CD14-positive monocyte (primary cell): Measurements from ENCODE around the gene DIABLO. TPM values are rescaled to one million over a fixed set of nuclear protein-coding genes. Genes with fewer than 3 reads are reported as not detected.

Experiments used
- DNase-seq, 3 donors: peaks; one replicate each; pipeline ENCODE4 v3.0.0-alpha.2; 2011 to 2022
- H2AFZ ChIP-seq: 2 replicates; pipeline ENCODE4 v1.6.0; 2012; ENCODE audit warnings: mild to moderate bottlenecking, low read depth, low read length, inconsistent platforms; ENCODE audit not compliant: insufficient read depth, poor library complexity, severe bottlenecking
- H3K27ac ChIP-seq, 2 donors: 1 replicate in 1 of 2; 2 replicates in 1 of 2; pipeline ENCODE4 v1.5.1; 2012 to 2013; ENCODE audit warnings: low read length in 2 of 2, control low read depth in 1 of 2, inconsistent platforms in 1 of 2, low read depth in 1 of 2, mild to moderate bottlenecking in 1 of 2
- H3K27me3 ChIP-seq, 2 donors: one replicate each; pipeline versions ENCODE4 v1.6.0 to v1.6.1; 2011 to 2013; ENCODE audit warnings: low read length in 2 of 2; ENCODE audit not compliant: control insufficient read depth in 2 of 2, insufficient read depth in 2 of 2
- H3K36me3 ChIP-seq, 2 donors: replicated peaks in 1 of 2; 1 replicate in 1 of 2; 2 replicates in 1 of 2; pipeline versions ENCODE4 v1.5.1 to v1.6.1; 2012 to 2013; ENCODE audit warnings: low read length in 2 of 2, control low read depth in 1 of 2, inconsistent platforms in 1 of 2, mild to moderate bottlenecking in 1 of 2; ENCODE audit not compliant: insufficient read depth in 2 of 2, control insufficient read depth in 1 of 2
- H3K4me1 ChIP-seq, 2 donors: 1 replicate in 1 of 2; 2 replicates in 1 of 2; pipeline versions ENCODE4 v1.5.1 to v1.6.1; 2012 to 2013; ENCODE audit warnings: low read length in 2 of 2, control low read depth in 1 of 2, inconsistent platforms in 1 of 2, mild to moderate bottlenecking in 1 of 2, moderate library complexity in 1 of 2; ENCODE audit not compliant: insufficient read depth in 2 of 2, control insufficient read depth in 1 of 2
- H3K4me2 ChIP-seq: replicated peaks from 2 replicates; pipeline ENCODE3; 2012; ENCODE audit warnings: low read length, moderate library complexity, mild to moderate bottlenecking; ENCODE audit not compliant: poor library complexity, severe bottlenecking; ENCODE audit errors: extremely low read depth
- H3K4me3 ChIP-seq, 3 experiments: fragments of 200-600 bp in 1 of 3; sonication (generic) in 1 of 3; replicated peaks in 1 of 3; 1 replicate in 2 of 3; 2 replicates in 1 of 3; pipeline ENCODE4 v1.5.1; 2011 to 2013; ENCODE audit warnings: low read length in 3 of 3, mild to moderate bottlenecking in 3 of 3, control low read depth in 2 of 3, low read depth in 2 of 3, inconsistent platforms in 1 of 3, moderate library complexity in 1 of 3
- H3K79me2 ChIP-seq: 2 replicates; pipeline ENCODE4 v1.6.0; 2012; ENCODE audit warnings: mild to moderate bottlenecking, control low read depth, inconsistent platforms, low read length, moderate library complexity; ENCODE audit not compliant: insufficient read depth
- H3K9ac ChIP-seq: 2 replicates; pipeline ENCODE4 v1.6.0; 2017; ENCODE audit warnings: low read length, mild to moderate bottlenecking; ENCODE audit not compliant: insufficient read depth, poor library complexity, severe bottlenecking
- H3K9me3 ChIP-seq, 2 donors: replicated peaks in 1 of 2; 1 replicate in 1 of 2; 2 replicates in 1 of 2; pipeline versions ENCODE4 v1.5.1 to v1.6.1; 2012 to 2013; ENCODE audit warnings: low read length in 2 of 2, control low read depth in 1 of 2; ENCODE audit not compliant: control insufficient read depth in 1 of 2, insufficient read depth in 1 of 2
- H4K20me1 ChIP-seq: 2 replicates; pipeline ENCODE4 v1.6.0; 2012; ENCODE audit warnings: mild to moderate bottlenecking, low read length, control low read depth, moderate library complexity; ENCODE audit not compliant: insufficient read depth
- H3K27ac Mint-ChIP-seq, 7 donors: one replicate each; pipeline ENCODE4 v1.8.0; 2020; ENCODE audit warnings: mild to moderate bottlenecking in 7 of 7, mixed read lengths in 7 of 7, moderate library complexity in 6 of 7, inconsistent platforms in 2 of 7
- H3K27me3 Mint-ChIP-seq, 3 donors: one replicate each; pipeline ENCODE4 v1.8.0; 2021 to 2022; ENCODE audit warnings: low read depth in 3 of 3, mild to moderate bottlenecking in 3 of 3, mixed read lengths in 3 of 3, moderate library complexity in 3 of 3, inconsistent platforms in 1 of 3
- H3K36me3 Mint-ChIP-seq, 2 donors: one replicate each; pipeline ENCODE4 v1.8.0; 2020; ENCODE audit warnings: mixed read lengths in 2 of 2, inconsistent platforms in 1 of 2, mild to moderate bottlenecking in 1 of 2
- H3K4me1 Mint-ChIP-seq: one replicate; pipeline ENCODE4 v1.8.0; 2020; ENCODE audit warnings: mild to moderate bottlenecking, mixed read lengths
- H3K4me3 Mint-ChIP-seq, 2 donors: one replicate each; pipeline ENCODE4 v1.8.0; 2020; ENCODE audit warnings: mild to moderate bottlenecking in 2 of 2, mixed read lengths in 2 of 2, moderate library complexity in 1 of 2
- H3K9me3 Mint-ChIP-seq, 7 donors: one replicate each; pipeline ENCODE4 v1.8.0; 2020 to 2022; ENCODE audit warnings: mixed read lengths in 7 of 7, mild to moderate bottlenecking in 6 of 7, moderate library complexity in 6 of 7, inconsistent platforms in 2 of 7
- CTCF ChIP-seq: fragments of 200-600 bp; IDR thresholded peaks from one replicate; pipeline ENCODE4 v1.8.0; 2022; ENCODE audit warnings: antibody characterized with exemption, mild to moderate bottlenecking
- WGBS: methylation state at CpG from one replicate; pipeline ENCODE4 v1.1.5; 2013; ENCODE audit warnings: missing lambda C conversion rate; ENCODE audit not compliant: insufficient coverage; 5-methylcytosine and 5-hydroxymethylcytosine counted together
- intact Hi-C, 2 donors: fragments of 100-400 bp; cut with micrococcal nuclease; formaldehyde crosslinking; loops; one replicate each; pipeline versions ENCODE4 v1.15.0 to v1.15.1; 2023
- polyA plus RNA-seq, 3 donors: library from polyadenylated mRNA; depleted of rRNA in 1 of 3; unstranded in 2 of 3; stranded (reverse) in 1 of 3; fragments of 300-500 nt in 2 of 3; fragments of >200 nt in 1 of 3; fragmentation: Illumina TruSeq in 2 of 3; gene quantifications; 1 replicate in 2 of 3; 2 replicates in 1 of 3; pipeline ENCODE4 v1.2.3, GENCODE V29; 2012 to 2021

The DIABLO gene
- polyA plus RNA-seq, 3 donors, result 33.5 to 55.9 (median 51.3) TPM

GRCh38 chr12:122250536-122250935, 24.7 kb upstream of the DIABLO start:
- Histone ChIP-seq H3K79me2 (peaks cover 6% of the 10 kb centered on the region), H4K20me1 (peaks cover 13% of the 10 kb centered on the region), H3K4me1 (no peaks in the 10 kb centered on the region), H3K36me3 (peaks cover 63 to 85% of the 10 kb centered on the region in 2 donors), H3K27ac (no peak overlapping the region), H3K4me3 (no peak overlapping the region), H2AFZ (no peak overlapping the region), H3K9ac (no peak overlapping the region), H3K4me2 (no peak overlapping the region), H3K27me3 (no peaks in the 10 kb centered on the region), H3K9me3 (no peaks in the 10 kb centered on the region)
- H3K4me3 Mint-ChIP-seq, result no peak overlapping the region
- H3K4me1 Mint-ChIP-seq, result peaks cover 1% of the 10 kb centered on the region
- no peaks in the 10 kb centered on the region for H3K9me3 Mint-ChIP-seq
- TF ChIP-seq CTCF, result no peak
- DNase-seq, result no peak
- intact Hi-C loops, result no loop called here
- H3K27ac Mint-ChIP-seq, result no peak overlapping the region
- peaks cover 0 to 2% (median 0%) of the 10 kb centered on the region in 3 donors for H3K27me3 Mint-ChIP-seq
- WGBS, result 97% methylated on average over 5 of the region's 8 CpGs
- H3K36me3 Mint-ChIP-seq, result peaks cover 59 to 79% of the 10 kb centered on the region in 2 donors

GRCh38 chr12:122250047-122250446, 24.2 kb upstream of the DIABLO start:
- Mint-ChIP-seq H3K4me3 (no peak overlapping the region), H3K36me3 (peaks cover 57 to 78% of the 10 kb centered on the region in 2 donors), H3K4me1 (peaks cover 1% of the 10 kb centered on the region), H3K27ac (no peak overlapping the region), H3K27me3 (peaks cover 0 to 2% (median 0%) of the 10 kb centered on the region in 3 donors), H3K9me3 (no peaks in the 10 kb centered on the region)
- Histone ChIP-seq H3K27me3 (no peaks in the 10 kb centered on the region), H3K9ac (no peak overlapping the region), H3K36me3 (peaks cover 63 to 85% of the 10 kb centered on the region in 2 donors), H3K4me1 (no peaks in the 10 kb centered on the region), H4K20me1 (peaks cover 13% of the 10 kb centered on the region), H2AFZ (no peak overlapping the region), H3K27ac (no peak overlapping the region), H3K4me2 (no peak overlapping the region), H3K4me3 (no peak overlapping the region), H3K9me3 (no peaks in the 10 kb centered on the region), H3K79me2 (peaks cover 6% of the 10 kb centered on the region)
- 97% methylated on average over 4 of the region's 6 CpGs for WGBS
- intact Hi-C loops, result no loop called here
- no peak for DNase-seq
- TF ChIP-seq CTCF, result no peak
